ENCODE results near the gene SMYD3.

SMYD3 gene

GRCh38 chr1:246413430-246413829 is 93.6 kb downstream of the SMYD3 start:
- POLR2A ChIA-PET = no interaction called here
- H3K27me3 ChIP-seq (replicated peaks in 2 of 5; ENCODE audit: control insufficient read depth in 4 of 5, insufficient read depth in 5 of 5, low read length in 4 of 5) = no peaks in the 10 kb centered on the region
- WGBS (ENCODE audit: insufficient coverage) = 100% methylated on average over 6 of the region's 7 CpGs
- no peak overlapping the region for H3K27ac ChIP-seq (ENCODE audit: insufficient read depth in 1 of 2, low read depth in 1 of 2, low read length in 2 of 2, poor library complexity in 1 of 2, severe bottlenecking in 2 of 2)
- no peak overlapping the region for H3K4me3 ChIP-seq (ENCODE audit: control insufficient read depth in 1 of 7, extremely low read depth in 1 of 7, insufficient read depth in 4 of 7, low read depth in 2 of 7, low read length in 6 of 7)
- peaks cover 2 to 5% (median 4%) of the 10 kb centered on the region in 4 experiments for H3K36me3 ChIP-seq (ENCODE audit: control insufficient read depth in 4 of 4, insufficient read depth in 4 of 4, low read length in 3 of 4)
- no peaks in the 10 kb centered on the region for H3K4me1 ChIP-seq (ENCODE audit: control extremely low read depth in 1 of 4, control insufficient read depth in 4 of 4, insufficient read depth in 4 of 4, low read length in 3 of 4)
- peaks cover 0 to 18% (median 4%) of the 10 kb centered on the region in 5 experiments for H3K9me3 ChIP-seq (ENCODE audit: control extremely low read depth in 1 of 5, control insufficient read depth in 4 of 5, insufficient read depth in 2 of 5, low read depth in 1 of 5, low read length in 4 of 5)
- no peak for DNase-seq
- CTCF ChIA-PET = interaction anchor here (1.5 kb wide), 1 partner anchor 8 kb away, joined by 5 read pairs; no protein-coding TSS in a partner anchor

- H3K27me3 ChIP-seq (replicated peaks in 2 of 5; ENCODE audit: control insufficient read depth in 4 of 5, insufficient read depth in 5 of 5, low read length in 4 of 5) = no peaks in the 10 kb centered on the region
- no peak overlapping the region for H3K4me3 ChIP-seq (ENCODE audit: control insufficient read depth in 1 of 7, extremely low read depth in 1 of 7, insufficient read depth in 4 of 7, low read depth in 2 of 7, low read length in 6 of 7)
- ChIA-PET CTCF (no interaction called here), POLR2A (no interaction called here)
- DNase-seq = no peak
- no peaks in the 10 kb centered on the region for H3K4me1 ChIP-seq (ENCODE audit: control extremely low read depth in 1 of 4, control insufficient read depth in 4 of 4, insufficient read depth in 4 of 4, low read length in 3 of 4)
- WGBS (ENCODE audit: insufficient coverage) = 94% methylated on average over 4 of the region's 7 CpGs
- no peaks in the 10 kb centered on the region for H3K9me3 ChIP-seq (ENCODE audit: control extremely low read depth in 1 of 5, control insufficient read depth in 4 of 5, insufficient read depth in 2 of 5, low read depth in 1 of 5, low read length in 4 of 5)
- H3K36me3 ChIP-seq (ENCODE audit: control insufficient read depth in 4 of 4, insufficient read depth in 4 of 4, low read length in 3 of 4) = no peaks in the 10 kb centered on the region
- H3K27ac ChIP-seq (ENCODE audit: insufficient read depth in 1 of 2, low read depth in 1 of 2, low read length in 2 of 2, poor library complexity in 1 of 2, severe bottlenecking in 2 of 2) = no peak overlapping the region
Measured at GRCh38 chr1:246404078-246404477, 103.0 kb downstream of the SMYD3 start.

GRCh38 chr1:246398126-246398813 is 108.8 kb downstream of the SMYD3 start:
- DNase-seq = no peak
- Histone ChIP-seq H3K4me3 (ENCODE audit: control insufficient read depth in 1 of 7, extremely low read depth in 1 of 7, insufficient read depth in 4 of 7, low read depth in 2 of 7, low read length in 6 of 7) (no peak overlapping the region), H3K4me1 (ENCODE audit: control extremely low read depth in 1 of 4, control insufficient read depth in 4 of 4, insufficient read depth in 4 of 4, low read length in 3 of 4) (peaks cover 0 to 7% (median 0%) of the 10 kb centered on the region in 4 experiments), H3K27ac (ENCODE audit: insufficient read depth in 1 of 2, low read depth in 1 of 2, low read length in 2 of 2, poor library complexity in 1 of 2, severe bottlenecking in 2 of 2) (no peak overlapping the region), H3K27me3 (replicated peaks in 2 of 5; ENCODE audit: control insufficient read depth in 4 of 5, insufficient read depth in 5 of 5, low read length in 4 of 5) (no peaks in the 10 kb centered on the region), H3K36me3 (ENCODE audit: control insufficient read depth in 4 of 4, insufficient read depth in 4 of 4, low read length in 3 of 4) (no peaks in the 10 kb centered on the region), H3K9me3 (ENCODE audit: control extremely low read depth in 1 of 5, control insufficient read depth in 4 of 5, insufficient read depth in 2 of 5, low read depth in 1 of 5, low read length in 4 of 5) (no peaks in the 10 kb centered on the region)
- 94% methylated on average over 4 of the region's 7 CpGs for WGBS (ENCODE audit: insufficient coverage)
- CTCF ChIA-PET = no interaction called here
- POLR2A ChIA-PET = no interaction called here

GRCh38 chr1:246397046-246397445 is 110.0 kb downstream of the SMYD3 start:
- 97% methylated on average over 4 of the region's 5 CpGs for WGBS (ENCODE audit: insufficient coverage)
- CTCF ChIA-PET = interaction anchor here (1.3 kb wide), 1 partner anchor 13 kb away, joined by 3 read pairs; no protein-coding TSS in a partner anchor
- POLR2A ChIA-PET = no interaction called here

GRCh38 chr1:246396322-246396721 is 110.8 kb downstream of the SMYD3 start:
- POLR2A ChIA-PET = no interaction called here
- Histone ChIP-seq H3K36me3 (ENCODE audit: control insufficient read depth in 4 of 4, insufficient read depth in 4 of 4, low read length in 3 of 4) (peaks cover 0 to 4% (median 0%) of the 10 kb centered on the region in 4 experiments), H3K9me3 (ENCODE audit: control extremely low read depth in 1 of 5, control insufficient read depth in 4 of 5, insufficient read depth in 2 of 5, low read depth in 1 of 5, low read length in 4 of 5) (peaks cover 0 to 9% (median 0%) of the 10 kb centered on the region in 5 experiments), H3K4me3 (ENCODE audit: control insufficient read depth in 1 of 7, extremely low read depth in 1 of 7, insufficient read depth in 4 of 7, low read depth in 2 of 7, low read length in 6 of 7) (no peak overlapping the region), H3K27ac (ENCODE audit: insufficient read depth in 1 of 2, low read depth in 1 of 2, low read length in 2 of 2, poor library complexity in 1 of 2, severe bottlenecking in 2 of 2) (no peak overlapping the region), H3K4me1 (ENCODE audit: control extremely low read depth in 1 of 4, control insufficient read depth in 4 of 4, insufficient read depth in 4 of 4, low read length in 3 of 4) (peaks cover 0 to 7% (median 0%) of the 10 kb centered on the region in 4 experiments), H3K27me3 (replicated peaks in 2 of 5; ENCODE audit: control insufficient read depth in 4 of 5, insufficient read depth in 5 of 5, low read length in 4 of 5) (no peaks in the 10 kb centered on the region)
- no peak for DNase-seq
- CTCF ChIA-PET = interaction anchor here (1.0 to 1.3 kb wide), 2 partner anchors 9 to 13 kb away, joined by 3 to 4 read pairs; no protein-coding TSS in a partner anchor
- 97% methylated on average over 6 of the region's 6 CpGs for WGBS (ENCODE audit: insufficient coverage)

More at GRCh38 chr1:246397046-246397445, 110.0 kb downstream of the SMYD3 start:
- Histone ChIP-seq H3K36me3 (ENCODE audit: control insufficient read depth in 4 of 4, insufficient read depth in 4 of 4, low read length in 3 of 4) (no peaks in the 10 kb centered on the region), H3K9me3 (ENCODE audit: control extremely low read depth in 1 of 5, control insufficient read depth in 4 of 5, insufficient read depth in 2 of 5, low read depth in 1 of 5, low read length in 4 of 5) (peaks cover 0 to 3% (median 0%) of the 10 kb centered on the region in 5 experiments), H3K4me3 (ENCODE audit: control insufficient read depth in 1 of 7, extremely low read depth in 1 of 7, insufficient read depth in 4 of 7, low read depth in 2 of 7, low read length in 6 of 7) (no peak overlapping the region), H3K27me3 (replicated peaks in 2 of 5; ENCODE audit: control insufficient read depth in 4 of 5, insufficient read depth in 5 of 5, low read length in 4 of 5) (no peaks in the 10 kb centered on the region), H3K4me1 (ENCODE audit: control extremely low read depth in 1 of 4, control insufficient read depth in 4 of 4, insufficient read depth in 4 of 4, low read length in 3 of 4) (peaks cover 0 to 7% (median 0%) of the 10 kb centered on the region in 4 experiments), H3K27ac (ENCODE audit: insufficient read depth in 1 of 2, low read depth in 1 of 2, low read length in 2 of 2, poor library complexity in 1 of 2, severe bottlenecking in 2 of 2) (no peak overlapping the region)
- DNase-seq = no peak

GRCh38 chr1:246394121-246394520 is 113.0 kb downstream of the SMYD3 start:
- ChIA-PET CTCF (no interaction called here), POLR2A (no interaction called here)
- Histone ChIP-seq H3K4me1 (ENCODE audit: control extremely low read depth in 1 of 4, control insufficient read depth in 4 of 4, insufficient read depth in 4 of 4, low read length in 3 of 4) (peaks cover 0 to 7% (median 0%) of the 10 kb centered on the region in 4 experiments), H3K27ac (ENCODE audit: insufficient read depth in 1 of 2, low read depth in 1 of 2, low read length in 2 of 2, poor library complexity in 1 of 2, severe bottlenecking in 2 of 2) (no peak overlapping the region), H3K27me3 (replicated peaks in 2 of 5; ENCODE audit: control insufficient read depth in 4 of 5, insufficient read depth in 5 of 5, low read length in 4 of 5) (no peaks in the 10 kb centered on the region), H3K9me3 (ENCODE audit: control extremely low read depth in 1 of 5, control insufficient read depth in 4 of 5, insufficient read depth in 2 of 5, low read depth in 1 of 5, low read length in 4 of 5) (peaks cover 0 to 17% (median 6%) of the 10 kb centered on the region in 5 experiments), H3K36me3 (ENCODE audit: control insufficient read depth in 4 of 4, insufficient read depth in 4 of 4, low read length in 3 of 4) (peaks cover 0 to 5% (median 3%) of the 10 kb centered on the region in 4 experiments), H3K4me3 (ENCODE audit: control insufficient read depth in 1 of 7, extremely low read depth in 1 of 7, insufficient read depth in 4 of 7, low read depth in 2 of 7, low read length in 6 of 7) (no peak overlapping the region)
- DNase-seq = no peak
- 57% methylated on average over 3 of the region's 3 CpGs for WGBS (ENCODE audit: insufficient coverage)

GRCh38 chr1:246390855-246391254 is 116.2 kb downstream of the SMYD3 start:
- WGBS (ENCODE audit: insufficient coverage) = 100% methylated on average over 1 of the region's 5 CpGs
- Histone ChIP-seq H3K27ac (ENCODE audit: insufficient read depth in 1 of 2, low read depth in 1 of 2, low read length in 2 of 2, poor library complexity in 1 of 2, severe bottlenecking in 2 of 2) (no peak overlapping the region), H3K36me3 (ENCODE audit: control insufficient read depth in 4 of 4, insufficient read depth in 4 of 4, low read length in 3 of 4) (peaks cover 0 to 5% (median 3%) of the 10 kb centered on the region in 4 experiments), H3K4me1 (ENCODE audit: control extremely low read depth in 1 of 4, control insufficient read depth in 4 of 4, insufficient read depth in 4 of 4, low read length in 3 of 4) (peaks cover 0 to 4% (median 0%) of the 10 kb centered on the region in 4 experiments), H3K4me3 (ENCODE audit: control insufficient read depth in 1 of 7, extremely low read depth in 1 of 7, insufficient read depth in 4 of 7, low read depth in 2 of 7, low read length in 6 of 7) (no peak overlapping the region), H3K9me3 (ENCODE audit: control extremely low read depth in 1 of 5, control insufficient read depth in 4 of 5, insufficient read depth in 2 of 5, low read depth in 1 of 5, low read length in 4 of 5) (peaks cover 0 to 17% (median 6%) of the 10 kb centered on the region in 5 experiments), H3K27me3 (replicated peaks in 2 of 5; ENCODE audit: control insufficient read depth in 4 of 5, insufficient read depth in 5 of 5, low read length in 4 of 5) (no peaks in the 10 kb centered on the region)
- ChIA-PET POLR2A (no interaction called here), CTCF (no interaction called here)
- no peak for DNase-seq

Data from common myeloid progenitor, CD34-positive (primary cell).